ENCODE results near the gene SPATS2. TPM values are rescaled to one million over a fixed set of nuclear protein-coding genes. Genes with fewer than 3 reads are reported as not detected.
A peak's percentile ranks its signal among the peaks of the same experiment; 100 is the strongest.

The SPATS2 gene
- total and polyA plus RNA-seq, 11 donors = 3.0 to 9.1 (median 5.7) TPM

DNA sequence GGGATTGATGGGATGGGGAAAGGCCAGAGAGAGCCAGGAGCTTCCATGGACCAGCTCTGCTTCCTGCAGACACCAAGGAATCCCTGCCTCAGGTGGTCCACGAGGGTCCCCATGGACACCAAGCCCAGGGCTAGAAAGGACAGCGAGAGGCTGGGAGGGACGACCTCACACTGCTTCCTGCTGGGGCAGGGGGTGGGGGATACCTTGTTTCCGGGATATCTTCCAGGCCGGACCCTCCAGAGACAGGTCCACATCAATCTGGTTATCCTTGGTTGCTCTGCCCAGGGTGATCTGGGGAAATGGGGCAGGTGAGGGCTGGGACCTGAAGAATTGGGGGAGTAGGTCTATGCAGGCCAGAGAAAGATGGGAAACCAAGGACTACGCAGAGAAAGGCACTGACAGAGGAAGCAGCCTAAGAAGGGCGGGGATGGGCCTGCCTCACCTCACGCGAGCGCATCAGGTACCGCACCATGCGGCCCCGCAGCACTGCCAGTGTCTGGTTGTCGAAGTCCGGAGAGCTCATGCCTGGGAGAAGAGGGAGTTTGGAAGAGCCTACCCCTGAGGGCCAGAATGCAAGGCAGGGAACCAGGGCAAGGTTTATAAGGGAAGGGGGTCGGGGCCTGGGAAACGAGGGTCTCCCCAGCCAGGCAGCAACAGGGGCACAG lies 191.9 kb downstream of the SPATS2 start:
- no peak for TF ChIP-seq POLR2A (IDR thresholded peaks at IDR 0.05)
- TF ChIP-seq, protein P1, sequence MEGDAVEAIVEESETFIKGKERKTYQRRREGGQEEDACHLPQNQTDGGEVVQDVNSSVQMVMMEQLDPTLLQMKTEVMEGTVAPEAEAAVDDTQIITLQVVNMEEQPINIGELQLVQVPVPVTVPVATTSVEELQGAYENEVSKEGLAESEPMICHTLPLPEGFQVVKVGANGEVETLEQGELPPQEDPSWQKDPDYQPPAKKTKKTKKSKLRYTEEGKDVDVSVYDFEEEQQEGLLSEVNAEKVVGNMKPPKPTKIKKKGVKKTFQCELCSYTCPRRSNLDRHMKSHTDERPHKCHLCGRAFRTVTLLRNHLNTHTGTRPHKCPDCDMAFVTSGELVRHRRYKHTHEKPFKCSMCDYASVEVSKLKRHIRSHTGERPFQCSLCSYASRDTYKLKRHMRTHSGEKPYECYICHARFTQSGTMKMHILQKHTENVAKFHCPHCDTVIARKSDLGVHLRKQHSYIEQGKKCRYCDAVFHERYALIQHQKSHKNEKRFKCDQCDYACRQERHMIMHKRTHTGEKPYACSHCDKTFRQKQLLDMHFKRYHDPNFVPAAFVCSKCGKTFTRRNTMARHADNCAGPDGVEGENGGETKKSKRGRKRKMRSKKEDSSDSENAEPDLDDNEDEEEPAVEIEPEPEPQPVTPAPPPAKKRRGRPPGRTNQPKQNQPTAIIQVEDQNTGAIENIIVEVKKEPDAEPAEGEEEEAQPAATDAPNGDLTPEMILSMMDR (IDR thresholded peaks at IDR 0.05) = no peak
- intact Hi-C loops (cut with DNase I) = no loop called here
- H3K4me3 ChIP-seq = no peak overlapping the region
- no peaks in the 10 kb centered on the region for H3K9me3 ChIP-seq
- no peaks in the 10 kb centered on the region for H3K27me3 ChIP-seq
- H3K27ac ChIP-seq = no peak overlapping the region
- ATAC-seq (no peak), DNase-seq (no peak)
- peaks cover 0 to 16% (median under 1%) of the 10 kb centered on the region in 12 donors for H3K4me1 ChIP-seq
- H3K36me3 ChIP-seq = peaks cover 0 to 84% (median 83%) of the 10 kb centered on the region in 9 donors
- 91 to 95% (median 94%) methylated on average over 17 of the region's 17 CpGs for WGBS, 4 donors

DNA sequence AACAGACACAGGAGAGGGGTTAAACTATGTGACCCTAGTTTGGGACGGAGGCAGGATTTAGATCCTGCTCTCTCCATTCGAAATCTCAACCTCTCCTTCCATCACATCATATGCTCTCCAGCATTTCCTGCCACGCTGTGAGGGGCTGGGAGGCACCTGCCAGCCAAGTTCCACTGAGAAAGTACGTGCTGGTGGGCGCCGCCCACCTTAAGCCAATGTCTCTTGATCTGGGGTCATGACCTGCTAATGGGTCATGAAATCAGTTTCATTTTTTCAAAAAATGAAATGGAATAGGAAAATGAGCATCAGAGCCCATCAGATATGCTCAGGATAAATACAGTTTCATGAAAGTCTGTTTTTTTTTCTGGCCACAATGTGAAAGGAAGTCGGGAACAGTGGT lies 193.4 kb downstream of the SPATS2 start:
- Histone ChIP-seq H3K4me1 (peaks cover 0 to 28% (median 10%) of the 10 kb centered on the region in 12 donors), H3K9me3 (no peaks in the 10 kb centered on the region), H3K27ac (no peak overlapping the region), H3K36me3 (peaks cover 0 to 96% (median 89%) of the 10 kb centered on the region in 9 donors), H3K27me3 (no peaks in the 10 kb centered on the region), H3K4me3 (no peak overlapping the region)
- ATAC-seq = no peak
- TF ChIP-seq, protein P1 (IDR thresholded peaks at IDR 0.05) = no peak
- no peak for TF ChIP-seq POLR2A (IDR thresholded peaks at IDR 0.05)
- intact Hi-C loops (cut with DNase I) = no loop called here
- WGBS, 4 donors = 87 to 93% (median 92%) methylated on average over 7 of the region's 7 CpGs
- DNase-seq = no peak

DNA sequence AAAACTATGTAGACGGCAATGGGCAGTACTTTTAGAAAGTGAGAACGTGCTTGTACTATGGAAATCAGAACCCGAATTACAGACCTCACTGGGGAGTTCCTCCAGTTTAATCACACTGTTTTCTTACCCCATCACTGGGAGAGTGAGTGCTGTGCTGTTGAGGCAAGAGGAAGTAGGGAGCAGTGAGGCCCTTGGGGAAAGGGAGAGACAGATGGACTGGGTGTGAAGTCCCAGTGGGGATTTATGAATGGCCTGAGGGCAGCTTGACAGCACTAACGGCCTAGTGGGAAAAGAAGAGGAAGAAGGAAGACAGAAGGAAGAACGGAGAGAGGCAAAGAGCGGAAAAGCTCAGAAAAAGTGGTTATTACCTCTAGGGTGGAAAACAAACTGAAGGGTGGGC lies 195.0 kb downstream of the SPATS2 start:
- 69 to 83% (median 77%) methylated on average over 6 of the region's 6 CpGs for WGBS, 4 donors
- peaks cover 0 to 44% (median 26%) of the 10 kb centered on the region in 12 donors for H3K4me1 ChIP-seq

DNA sequence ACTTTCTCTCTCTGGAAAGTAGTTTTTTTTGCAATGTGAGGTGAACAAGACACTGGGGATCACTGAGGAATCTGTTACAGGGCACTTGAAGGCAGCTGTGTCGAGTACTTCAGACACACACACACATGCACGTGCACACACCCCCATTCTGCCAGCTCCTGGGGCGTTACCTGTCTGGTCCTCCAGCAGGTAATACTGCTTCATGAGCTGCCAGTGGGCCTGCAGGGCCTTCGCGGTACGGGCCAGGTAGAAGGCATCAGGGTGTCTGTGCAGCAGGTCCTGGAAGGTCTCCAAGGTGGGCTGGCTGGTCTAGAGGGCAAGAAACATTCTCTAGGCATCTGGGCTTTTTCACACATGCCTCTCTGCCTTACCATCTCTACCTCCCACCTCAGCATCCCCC lies 195.6 kb downstream of the SPATS2 start:
- Histone ChIP-seq H3K4me3 (no peak overlapping the region), H3K27ac (no peak overlapping the region), H3K4me1 (peaks cover 0 to 44% (median 27%) of the 10 kb centered on the region in 12 donors), H3K36me3 (peaks cover 0 to 76% (median 72%) of the 10 kb centered on the region in 9 donors), H3K27me3 (no peaks in the 10 kb centered on the region), H3K9me3 (no peaks in the 10 kb centered on the region)
- no peak for TF ChIP-seq POLR2A (IDR thresholded peaks at IDR 0.05)
- TF ChIP-seq, protein P1 (IDR thresholded peaks at IDR 0.05) = no peak
- ATAC-seq (no peak), DNase-seq (no peak)
- 86 to 94% (median 92%) methylated on average over 6 of the region's 6 CpGs for WGBS, 4 donors
- intact Hi-C loops (cut with DNase I) = no loop called here

More for the DNA sequence above, 195.0 kb downstream of the SPATS2 start:
- H3K27me3 ChIP-seq = no peaks in the 10 kb centered on the region
- TF ChIP-seq, protein P1 (IDR thresholded peaks at IDR 0.05) = no peak
- TF ChIP-seq POLR2A (IDR thresholded peaks at IDR 0.05) = no peak
- no peaks in the 10 kb centered on the region for H3K9me3 ChIP-seq
- no peak overlapping the region for H3K27ac ChIP-seq
- DNase-seq (peak in 1 of 5 donors; percentile 7), ATAC-seq (no peak)
- H3K36me3 ChIP-seq = peaks cover 0 to 82% (median 78%) of the 10 kb centered on the region in 9 donors
- H3K4me3 ChIP-seq = no peak overlapping the region
- intact Hi-C loops (cut with DNase I) = no loop called here

Data from heart left ventricle (tissue), 16 donors.